Type B pancreatic cell (in vitro differentiated cells): Measurements from ENCODE around the gene PDE4A. TPM values are rescaled to one million over a fixed set of nuclear protein-coding genes. Genes with fewer than 3 reads are reported as not detected.
"Not testable (repeated sequence)": the region's sequence is repeated elsewhere in the genome, so short reads cannot be mapped to it uniquely, and the experiment has no call there.

Experiments
- DNase-seq: peaks from one replicate; pipeline ENCODE4 v3.0.0; 2021; ENCODE audit warnings: mixed read lengths; ENCODE audit not compliant: unreplicated experiment; ENCODE audit errors: extremely low spot score
- H3K27ac Mint-ChIP-seq: 2 replicates; pipeline ENCODE4 v1.8.0; 2021; ENCODE audit warnings: mild to moderate bottlenecking, mixed read lengths
- H3K27me3 Mint-ChIP-seq: 2 replicates; pipeline ENCODE4 v1.8.0; 2021; ENCODE audit warnings: mixed read lengths
- H3K36me3 Mint-ChIP-seq: 2 replicates; pipeline ENCODE4 v1.8.0; 2021; ENCODE audit warnings: mixed read lengths
- H3K4me1 Mint-ChIP-seq: one replicate; pipeline ENCODE4 v1.8.0; 2021; ENCODE audit warnings: mixed read lengths; ENCODE audit not compliant: unreplicated experiment
- H3K4me3 Mint-ChIP-seq: 2 replicates; pipeline ENCODE4 v1.8.0; 2021; ENCODE audit warnings: mild to moderate bottlenecking, mixed read lengths
- H3K9me3 Mint-ChIP-seq: 2 replicates; pipeline ENCODE4 v1.8.0; 2021; ENCODE audit warnings: mixed read lengths
- CTCF ChIP-seq: fragments of 200-600 bp; sonication (generic); conservative IDR thresholded peaks from 2 replicates; pipeline ENCODE4 v1.5.0; 2021; ENCODE audit warnings: antibody characterized with exemption, mild to moderate bottlenecking
- total RNA-seq: library from RNA; stranded (reverse); gene quantifications from 2 replicates; pipeline ENCODE4 v1.2.1, GENCODE V29; 2021; ENCODE audit warnings: low replicate concordance

The PDE4A gene
- total RNA-seq, 1 donor from 2014 or later: 1.6 TPM

GRCh38 chr19:10454267-10454666, 33.9 kb downstream of the PDE4A start:
- peaks cover 15% of the 10 kb centered on the region for H3K4me1 Mint-ChIP-seq
- no peak for TF ChIP-seq CTCF
- no peak for DNase-seq

GRCh38 chr19:10458733-10459132, 38.4 kb downstream of the PDE4A start:
- not testable (repeated sequence) for H3K9me3 Mint-ChIP-seq, H3K36me3 Mint-ChIP-seq, H3K4me1 Mint-ChIP-seq, H3K27ac Mint-ChIP-seq, DNase-seq, H3K4me3 Mint-ChIP-seq, H3K27me3 Mint-ChIP-seq

More at GRCh38 chr19:10454267-10454666, 33.9 kb downstream of the PDE4A start:
- Mint-ChIP-seq H3K9me3 (no peaks in the 10 kb centered on the region), H3K27ac (no peak overlapping the region), H3K4me3 (no peak overlapping the region), H3K27me3 (peaks cover 8% of the 10 kb centered on the region), H3K36me3 (no peaks in the 10 kb centered on the region)

DNA sequence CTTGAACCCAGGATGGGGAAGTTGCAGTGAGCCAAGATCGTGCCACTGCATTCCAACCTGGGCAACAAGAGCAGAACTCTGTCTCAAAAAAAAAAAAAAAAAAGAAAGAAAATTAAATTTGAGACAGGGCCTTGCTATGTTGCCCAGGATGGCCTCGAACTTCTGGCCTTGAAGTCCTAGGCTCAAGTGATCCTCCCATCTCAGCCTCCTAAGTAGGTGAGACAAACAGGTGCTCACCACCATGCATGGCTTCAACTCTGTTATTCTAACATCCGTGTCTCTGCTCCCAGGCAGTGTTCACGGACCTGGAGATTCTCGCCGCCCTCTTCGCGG, 40.3 kb downstream of the PDE4A start:
- Mint-ChIP-seq H3K4me1 (no peaks in the 10 kb centered on the region), H3K4me3 (peak overlapping the region; percentile 70)

GRCh38 chr19:10461047-10461949, 41.0 kb downstream of the PDE4A start:
- Mint-ChIP-seq H3K4me3 (peak overlapping the region; percentile 82), H3K27me3 (no peaks in the 10 kb centered on the region), H3K27ac (no peak overlapping the region), H3K9me3 (no peaks in the 10 kb centered on the region), H3K4me1 (no peaks in the 10 kb centered on the region), H3K36me3 (no peaks in the 10 kb centered on the region)
- DNase-seq: peak; percentile 95
- TF ChIP-seq CTCF: no peak

More for the DNA sequence above, 40.3 kb downstream of the PDE4A start:
- Mint-ChIP-seq H3K27me3 (no peaks in the 10 kb centered on the region), H3K36me3 (no peaks in the 10 kb centered on the region), H3K9me3 (no peaks in the 10 kb centered on the region), H3K27ac (no peak overlapping the region)
- DNase-seq: no peak
- no peak for TF ChIP-seq CTCF

DNA sequence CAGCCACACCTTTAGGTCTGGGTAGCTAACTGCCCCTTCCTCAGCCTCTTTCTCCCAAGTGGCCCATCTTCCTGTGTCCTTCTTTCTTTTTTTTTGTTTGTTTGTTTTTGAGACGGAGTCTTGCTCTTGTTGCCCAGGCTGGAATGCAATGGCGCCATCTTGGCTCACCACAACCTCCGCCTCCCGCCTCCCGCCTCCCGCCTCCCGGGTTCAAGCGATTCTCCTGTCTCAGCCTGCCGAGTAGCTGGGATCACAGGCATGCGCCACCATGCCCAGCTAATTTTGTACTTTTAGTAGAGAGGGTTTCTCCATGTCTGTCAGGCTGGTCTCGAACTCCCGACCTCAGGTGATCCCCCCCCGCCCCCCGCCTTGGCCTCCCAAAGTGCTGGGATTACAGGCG, 41.7 kb downstream of the PDE4A start:
- not testable (repeated sequence) for H3K4me1 Mint-ChIP-seq, H3K9me3 Mint-ChIP-seq, H3K27ac Mint-ChIP-seq, H3K36me3 Mint-ChIP-seq, DNase-seq, H3K27me3 Mint-ChIP-seq
- H3K4me3 Mint-ChIP-seq: peak overlapping the region; percentile 70

DNA sequence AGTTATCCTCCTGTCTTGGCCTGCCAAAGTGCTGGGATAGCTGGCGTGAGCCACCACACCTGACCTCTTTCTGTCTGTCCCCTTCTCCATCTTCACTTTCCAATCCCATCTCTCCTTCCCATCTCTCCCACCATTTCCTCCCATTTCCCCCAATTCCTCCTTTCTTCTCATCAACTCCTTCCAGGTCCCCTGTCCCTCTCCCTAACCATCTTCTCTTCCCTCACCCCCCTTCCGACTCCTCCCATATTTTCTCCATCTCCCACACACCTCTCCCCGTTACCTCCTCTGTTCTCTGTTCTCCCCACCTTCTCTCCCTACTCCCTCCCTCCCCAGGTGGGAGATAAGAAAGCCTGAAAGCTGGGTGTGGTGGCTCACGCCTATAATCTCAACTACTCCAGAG, 42.2 kb downstream of the PDE4A start:
- Mint-ChIP-seq H3K4me3 (no peak overlapping the region), H3K27me3 (no peaks in the 10 kb centered on the region), H3K4me1 (no peaks in the 10 kb centered on the region), H3K27ac (no peak overlapping the region), H3K36me3 (no peaks in the 10 kb centered on the region), H3K9me3 (no peaks in the 10 kb centered on the region)
- no peak for TF ChIP-seq CTCF
- no peak for DNase-seq
